Measurements from ENCODE around the gene REC8.

The REC8 gene

DNA sequence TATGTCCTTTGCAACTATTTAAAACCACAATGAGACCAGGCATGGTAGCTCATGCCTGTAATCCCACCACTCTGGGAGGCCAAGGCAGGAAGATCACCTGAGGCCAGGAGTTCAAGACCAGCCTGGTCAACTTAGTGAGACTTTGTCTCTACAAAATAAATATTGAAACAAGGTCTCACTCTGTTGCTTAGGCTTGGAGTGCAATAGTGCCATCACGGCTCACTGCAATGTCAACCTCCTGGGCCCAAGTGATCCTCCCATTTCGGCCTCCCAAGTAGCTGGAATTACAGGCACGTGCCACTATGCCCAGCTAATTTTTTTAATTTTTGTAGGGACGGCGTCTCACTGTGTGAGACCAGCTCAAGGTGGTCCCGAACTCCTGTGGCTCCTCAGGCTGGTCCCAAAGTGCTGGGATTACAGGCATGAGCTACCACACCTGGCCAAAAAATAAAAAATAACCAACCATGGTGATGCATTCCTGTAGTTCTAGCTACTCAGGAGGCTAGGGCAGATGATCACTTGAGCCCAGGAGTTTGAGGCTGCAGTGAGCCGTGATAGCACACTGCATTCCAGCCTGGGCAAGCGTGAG, 42.4 kb upstream of the REC8 start:
- H3K4me3 ChIP-seq (replicated peaks; ENCODE audit: insufficient read depth, low read length): no peak overlapping the region
- no peak for DNase-seq (ENCODE audit: low read depth in 1 of 2, low spot score in 1 of 2)
- H3K27ac ChIP-seq (replicated peaks): no peak overlapping the region
- TF ChIP-seq GABPA (IDR thresholded peaks at IDR 0.05; ENCODE audit: low read depth): no peak
- H3K27me3 ChIP-seq (ENCODE audit: insufficient read depth, poor library complexity, severe bottlenecking): no peaks in the 10 kb centered on the region

DNA sequence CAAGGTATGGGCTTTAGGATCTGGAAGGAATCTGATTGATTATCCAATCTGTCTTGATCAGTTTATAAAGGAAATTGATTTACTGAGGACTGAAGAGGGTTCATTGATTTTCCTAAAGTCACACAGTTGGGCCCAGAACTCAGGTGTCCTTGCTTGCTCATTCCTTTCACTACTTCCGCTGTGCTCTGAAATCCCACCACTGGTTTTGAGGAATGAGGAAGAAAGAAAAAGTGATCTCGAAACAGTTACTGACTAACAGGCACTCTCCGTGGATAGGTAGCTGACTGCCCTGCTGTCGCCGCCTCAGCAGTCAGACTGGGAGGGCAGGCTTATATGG, 41.5 kb upstream of the REC8 start, which contains the start of gene FITM1:
FITM1 (plus strand) TSS at position 280 of the 337 bp plus-strand sequence. CDS start 905 bp downstream, outside the sequence.
- TF ChIP-seq SPI1 (IDR thresholded peaks at IDR 0.05; ENCODE audit: borderline replicate concordance, low read depth) (no peak), GABPA (IDR thresholded peaks at IDR 0.05; ENCODE audit: low read depth) (no peak), POLR2AphosphoS5 (IDR thresholded peaks at IDR 0.05; ENCODE audit: low read depth) (no peak)
- TF ChIP-seq, protein P1, sequence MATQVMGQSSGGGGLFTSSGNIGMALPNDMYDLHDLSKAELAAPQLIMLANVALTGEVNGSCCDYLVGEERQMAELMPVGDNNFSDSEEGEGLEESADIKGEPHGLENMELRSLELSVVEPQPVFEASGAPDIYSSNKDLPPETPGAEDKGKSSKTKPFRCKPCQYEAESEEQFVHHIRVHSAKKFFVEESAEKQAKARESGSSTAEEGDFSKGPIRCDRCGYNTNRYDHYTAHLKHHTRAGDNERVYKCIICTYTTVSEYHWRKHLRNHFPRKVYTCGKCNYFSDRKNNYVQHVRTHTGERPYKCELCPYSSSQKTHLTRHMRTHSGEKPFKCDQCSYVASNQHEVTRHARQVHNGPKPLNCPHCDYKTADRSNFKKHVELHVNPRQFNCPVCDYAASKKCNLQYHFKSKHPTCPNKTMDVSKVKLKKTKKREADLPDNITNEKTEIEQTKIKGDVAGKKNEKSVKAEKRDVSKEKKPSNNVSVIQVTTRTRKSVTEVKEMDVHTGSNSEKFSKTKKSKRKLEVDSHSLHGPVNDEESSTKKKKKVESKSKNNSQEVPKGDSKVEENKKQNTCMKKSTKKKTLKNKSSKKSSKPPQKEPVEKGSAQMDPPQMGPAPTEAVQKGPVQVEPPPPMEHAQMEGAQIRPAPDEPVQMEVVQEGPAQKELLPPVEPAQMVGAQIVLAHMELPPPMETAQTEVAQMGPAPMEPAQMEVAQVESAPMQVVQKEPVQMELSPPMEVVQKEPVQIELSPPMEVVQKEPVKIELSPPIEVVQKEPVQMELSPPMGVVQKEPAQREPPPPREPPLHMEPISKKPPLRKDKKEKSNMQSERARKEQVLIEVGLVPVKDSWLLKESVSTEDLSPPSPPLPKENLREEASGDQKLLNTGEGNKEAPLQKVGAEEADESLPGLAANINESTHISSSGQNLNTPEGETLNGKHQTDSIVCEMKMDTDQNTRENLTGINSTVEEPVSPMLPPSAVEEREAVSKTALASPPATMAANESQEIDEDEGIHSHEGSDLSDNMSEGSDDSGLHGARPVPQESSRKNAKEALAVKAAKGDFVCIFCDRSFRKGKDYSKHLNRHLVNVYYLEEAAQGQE (IDR thresholded peaks at IDR 0.05; ENCODE audit: insufficient replicate concordance, low read depth): no peak
- TF ChIP-seq, protein P2, sequence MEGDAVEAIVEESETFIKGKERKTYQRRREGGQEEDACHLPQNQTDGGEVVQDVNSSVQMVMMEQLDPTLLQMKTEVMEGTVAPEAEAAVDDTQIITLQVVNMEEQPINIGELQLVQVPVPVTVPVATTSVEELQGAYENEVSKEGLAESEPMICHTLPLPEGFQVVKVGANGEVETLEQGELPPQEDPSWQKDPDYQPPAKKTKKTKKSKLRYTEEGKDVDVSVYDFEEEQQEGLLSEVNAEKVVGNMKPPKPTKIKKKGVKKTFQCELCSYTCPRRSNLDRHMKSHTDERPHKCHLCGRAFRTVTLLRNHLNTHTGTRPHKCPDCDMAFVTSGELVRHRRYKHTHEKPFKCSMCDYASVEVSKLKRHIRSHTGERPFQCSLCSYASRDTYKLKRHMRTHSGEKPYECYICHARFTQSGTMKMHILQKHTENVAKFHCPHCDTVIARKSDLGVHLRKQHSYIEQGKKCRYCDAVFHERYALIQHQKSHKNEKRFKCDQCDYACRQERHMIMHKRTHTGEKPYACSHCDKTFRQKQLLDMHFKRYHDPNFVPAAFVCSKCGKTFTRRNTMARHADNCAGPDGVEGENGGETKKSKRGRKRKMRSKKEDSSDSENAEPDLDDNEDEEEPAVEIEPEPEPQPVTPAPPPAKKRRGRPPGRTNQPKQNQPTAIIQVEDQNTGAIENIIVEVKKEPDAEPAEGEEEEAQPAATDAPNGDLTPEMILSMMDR (IDR thresholded peaks at IDR 0.05; ENCODE audit: insufficient read depth, low read length): no peak

DNA sequence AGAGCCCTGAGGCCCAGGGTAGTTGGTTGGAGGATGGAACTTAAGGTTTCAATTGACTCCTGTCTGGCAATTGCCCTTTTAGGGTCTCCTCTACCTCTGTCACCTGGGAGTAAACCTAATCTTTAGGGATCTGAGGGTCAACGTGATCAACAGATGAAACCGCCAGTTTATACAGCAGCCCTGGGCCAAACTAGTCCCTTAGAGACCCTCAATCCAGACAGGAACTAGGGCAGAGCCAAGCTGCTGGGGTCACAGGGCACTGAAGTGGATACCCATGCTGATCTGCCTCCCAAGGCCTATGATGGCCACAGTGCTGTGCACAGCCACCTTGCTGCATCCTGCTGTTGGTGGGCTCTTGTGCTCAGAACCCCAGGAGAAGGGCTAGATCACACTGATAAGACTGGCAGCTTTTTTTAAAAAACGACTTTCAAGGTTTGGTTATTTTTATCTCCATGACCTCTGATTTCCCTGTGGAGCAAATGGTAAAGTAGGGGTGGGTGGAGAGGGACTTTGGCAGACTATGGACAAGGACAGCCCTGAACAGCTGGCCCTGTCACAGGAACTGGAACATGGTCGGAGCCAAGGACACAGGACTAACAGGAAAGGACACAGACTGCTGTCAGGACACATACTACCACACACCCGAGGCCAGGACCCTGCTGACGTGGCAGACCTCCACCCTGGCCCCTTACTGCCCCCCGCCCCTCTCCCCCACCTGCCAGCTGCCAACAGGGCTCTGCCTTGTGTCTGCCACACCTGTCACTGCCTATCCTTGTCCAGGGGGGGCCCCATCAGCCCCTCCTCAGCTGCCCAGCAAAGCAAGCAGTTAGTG, 40.9 kb upstream of the REC8 start:
- no peaks in the 10 kb centered on the region for H3K27me3 ChIP-seq (ENCODE audit: insufficient read depth, poor library complexity, severe bottlenecking)
- H3K4me3 ChIP-seq (replicated peaks; ENCODE audit: insufficient read depth, low read length): no peak overlapping the region
- DNase-seq (ENCODE audit: low read depth in 1 of 2, low spot score in 1 of 2): no peak
- TF ChIP-seq, protein P1 (IDR thresholded peaks at IDR 0.05; ENCODE audit: insufficient replicate concordance, low read depth): no peak
- TF ChIP-seq GABPA (IDR thresholded peaks at IDR 0.05; ENCODE audit: low read depth): no peak
- TF ChIP-seq POLR2AphosphoS5 (IDR thresholded peaks at IDR 0.05; ENCODE audit: low read depth): no peak
- TF ChIP-seq, protein P2 (IDR thresholded peaks at IDR 0.05; ENCODE audit: insufficient read depth, low read length): no peak
- no peak for TF ChIP-seq SPI1 (IDR thresholded peaks at IDR 0.05; ENCODE audit: borderline replicate concordance, low read depth)
- no peak overlapping the region for H3K27ac ChIP-seq (replicated peaks)

More for the DNA sequence above, 41.5 kb upstream of the REC8 start, which contains the start of gene FITM1:
- Histone ChIP-seq H3K27ac (replicated peaks) (no peak within 1 kb of the TSS), H3K27me3 (ENCODE audit: insufficient read depth, poor library complexity, severe bottlenecking) (no peaks in the 10 kb centered on the region), H3K4me3 (replicated peaks; ENCODE audit: insufficient read depth, low read length) (no peak within 1 kb of the TSS)
- no peak for DNase-seq (ENCODE audit: low read depth in 1 of 2, low spot score in 1 of 2)

DNA sequence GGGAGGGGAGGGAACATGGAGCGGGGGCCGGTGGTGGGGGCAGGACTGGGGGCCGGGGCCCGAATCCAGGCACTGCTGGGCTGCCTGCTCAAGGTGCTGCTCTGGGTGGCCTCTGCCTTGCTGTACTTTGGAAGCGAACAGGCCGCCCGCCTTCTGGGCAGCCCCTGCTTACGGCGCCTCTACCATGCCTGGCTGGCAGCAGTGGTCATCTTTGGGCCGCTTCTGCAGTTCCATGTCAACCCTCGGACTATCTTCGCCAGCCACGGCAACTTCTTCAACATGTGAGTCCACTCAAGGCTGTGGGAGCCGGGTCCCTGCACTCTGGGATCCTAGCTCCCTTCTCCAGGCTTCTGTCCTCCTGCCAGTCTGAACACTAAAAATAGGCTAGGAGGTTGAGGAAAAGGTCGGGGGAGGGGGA, 40.3 kb upstream of the REC8 start:
- Histone ChIP-seq H3K27ac (replicated peaks) (no peak overlapping the region), H3K27me3 (ENCODE audit: insufficient read depth, poor library complexity, severe bottlenecking) (no peaks in the 10 kb centered on the region), H3K4me3 (replicated peaks; ENCODE audit: insufficient read depth, low read length) (no peak overlapping the region)
- no peak for TF ChIP-seq GABPA (IDR thresholded peaks at IDR 0.05; ENCODE audit: low read depth)
- DNase-seq (ENCODE audit: low read depth in 1 of 2, low spot score in 1 of 2): no peak

All from HL-60 (cell line).